Measurements from ENCODE around the gene AKAP7. TPM values are rescaled to one million over a fixed set of nuclear protein-coding genes. Genes with fewer than 3 reads are reported as not detected.

Gene AKAP7
- polyA plus RNA-seq, 3 donors, result 2.4 to 4.9 (median 3.4) TPM

DNA sequence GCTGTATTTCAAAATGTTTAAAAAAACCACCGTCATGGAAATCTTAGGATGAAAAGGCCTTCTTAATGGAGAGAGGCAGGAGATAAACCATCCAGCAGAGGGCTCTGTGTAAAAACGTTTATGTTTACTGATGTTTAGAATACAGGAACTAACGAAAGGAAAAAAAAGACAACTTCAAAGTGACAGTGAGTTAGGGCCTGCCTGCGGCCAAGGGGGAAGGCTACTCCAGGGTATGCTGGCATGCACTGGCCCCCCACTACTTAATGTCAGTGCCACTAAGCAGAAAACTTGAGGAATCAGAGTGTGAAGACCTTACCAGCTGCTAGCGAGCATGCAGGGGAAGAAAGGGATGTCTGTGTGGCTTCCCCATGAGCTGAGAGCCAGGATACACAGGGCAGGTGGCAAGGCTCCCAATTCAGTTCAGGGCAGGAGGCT, 47.7 kb downstream of the AKAP7 start:
- intact Hi-C loops (cut with micrococcal nuclease), result no loop called here
- peaks cover 4% of the 10 kb centered on the region for H3K4me1 Mint-ChIP-seq
- H4K20me1 ChIP-seq (ENCODE audit: insufficient read depth, low read length), result no peaks in the 10 kb centered on the region
- TF ChIP-seq, protein P1, sequence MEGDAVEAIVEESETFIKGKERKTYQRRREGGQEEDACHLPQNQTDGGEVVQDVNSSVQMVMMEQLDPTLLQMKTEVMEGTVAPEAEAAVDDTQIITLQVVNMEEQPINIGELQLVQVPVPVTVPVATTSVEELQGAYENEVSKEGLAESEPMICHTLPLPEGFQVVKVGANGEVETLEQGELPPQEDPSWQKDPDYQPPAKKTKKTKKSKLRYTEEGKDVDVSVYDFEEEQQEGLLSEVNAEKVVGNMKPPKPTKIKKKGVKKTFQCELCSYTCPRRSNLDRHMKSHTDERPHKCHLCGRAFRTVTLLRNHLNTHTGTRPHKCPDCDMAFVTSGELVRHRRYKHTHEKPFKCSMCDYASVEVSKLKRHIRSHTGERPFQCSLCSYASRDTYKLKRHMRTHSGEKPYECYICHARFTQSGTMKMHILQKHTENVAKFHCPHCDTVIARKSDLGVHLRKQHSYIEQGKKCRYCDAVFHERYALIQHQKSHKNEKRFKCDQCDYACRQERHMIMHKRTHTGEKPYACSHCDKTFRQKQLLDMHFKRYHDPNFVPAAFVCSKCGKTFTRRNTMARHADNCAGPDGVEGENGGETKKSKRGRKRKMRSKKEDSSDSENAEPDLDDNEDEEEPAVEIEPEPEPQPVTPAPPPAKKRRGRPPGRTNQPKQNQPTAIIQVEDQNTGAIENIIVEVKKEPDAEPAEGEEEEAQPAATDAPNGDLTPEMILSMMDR (IDR thresholded peaks at IDR 0.05), result peak; percentile 43
- no peak overlapping the region for H3K27ac ChIP-seq (ENCODE audit: low read depth in 1 of 2, low read length in 2 of 2)
- H3K27ac Mint-ChIP-seq, result peak overlapping the region in 3 of 7 donors; percentile 68 to 87 (median 68)
- no peaks in the 10 kb centered on the region for H3K4me1 ChIP-seq (ENCODE audit: control insufficient read depth in 1 of 2, insufficient read depth in 2 of 2, low read length in 2 of 2)
- H3K27me3 ChIP-seq (ENCODE audit: control insufficient read depth in 2 of 2, insufficient read depth in 2 of 2, low read length in 2 of 2), result no peaks in the 10 kb centered on the region
- H3K9me3 Mint-ChIP-seq, result no peaks in the 10 kb centered on the region
- 6% methylated on average over 4 of the region's 5 CpGs for WGBS (ENCODE audit: insufficient coverage)
- H2AFZ ChIP-seq (ENCODE audit: insufficient read depth, low read depth, low read length, poor library complexity, severe bottlenecking), result peak overlapping the region; percentile 21
- H3K79me2 ChIP-seq (ENCODE audit: insufficient read depth, low read length), result no peaks in the 10 kb centered on the region
- no peak overlapping the region for H3K4me3 ChIP-seq (replicated peaks in 1 of 3; ENCODE audit: low read depth in 2 of 3, low read length in 3 of 3)
- no peaks in the 10 kb centered on the region for H3K27me3 Mint-ChIP-seq (ENCODE audit: low read depth in 3 of 3)
- peaks cover 0 to 1% of the 10 kb centered on the region in 2 donors for H3K36me3 ChIP-seq (replicated peaks in 1 of 2; ENCODE audit: control insufficient read depth in 1 of 2, insufficient read depth in 2 of 2, low read length in 2 of 2)
- no peak overlapping the region for H3K9ac ChIP-seq (ENCODE audit: insufficient read depth, low read length, poor library complexity, severe bottlenecking)
- H3K9me3 ChIP-seq (replicated peaks in 1 of 2; ENCODE audit: control insufficient read depth in 1 of 2, insufficient read depth in 1 of 2, low read length in 2 of 2), result no peaks in the 10 kb centered on the region
- peak overlapping the region; percentile 20 to 70 for H3K4me3 Mint-ChIP-seq
- peaks cover 31 to 32% of the 10 kb centered on the region in 2 donors for H3K36me3 Mint-ChIP-seq
- DNase-seq, result peak; percentile 3 to 23 (median 11)
- no peak overlapping the region for H3K4me2 ChIP-seq (replicated peaks; ENCODE audit: extremely low read depth, low read length, poor library complexity, severe bottlenecking)

DNA sequence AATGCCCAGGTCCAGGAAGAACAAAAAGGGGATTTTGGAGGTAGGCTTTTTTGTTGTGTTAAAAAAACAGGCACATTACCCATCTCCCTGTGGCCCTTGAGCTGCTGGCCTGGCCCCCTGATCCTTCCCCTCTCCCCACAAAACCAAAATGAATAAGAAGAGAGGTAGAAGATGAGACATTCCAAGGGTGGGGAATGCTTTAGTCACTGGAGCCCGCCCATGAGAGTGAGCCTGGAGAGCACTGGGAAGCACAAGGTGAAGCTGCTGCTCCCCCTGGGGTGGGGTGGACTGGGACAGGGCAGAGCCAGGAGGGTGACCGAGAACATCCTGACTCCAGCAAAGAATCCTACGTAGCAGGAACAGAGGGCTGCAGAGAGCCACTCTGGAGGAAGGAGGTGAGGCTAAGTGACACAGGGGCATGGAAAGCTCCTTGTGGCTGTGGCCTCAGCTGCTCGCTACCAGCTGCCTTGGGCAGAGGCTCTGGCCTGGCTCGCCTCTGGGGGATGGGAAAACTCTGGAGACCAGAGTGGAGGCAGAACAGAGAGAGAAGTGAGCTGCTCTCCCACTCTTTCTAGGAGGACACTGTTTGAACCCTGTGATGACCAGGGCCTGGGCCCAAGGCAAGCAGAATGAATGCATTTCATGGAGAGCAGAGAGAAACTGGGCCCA, 48.3 kb downstream of the AKAP7 start:
- H3K79me2 ChIP-seq (ENCODE audit: insufficient read depth, low read length), result no peaks in the 10 kb centered on the region
- Mint-ChIP-seq H3K4me3 (no peak overlapping the region), H3K27me3 (ENCODE audit: low read depth in 3 of 3) (no peaks in the 10 kb centered on the region), H3K9me3 (no peaks in the 10 kb centered on the region), H3K4me1 (peaks cover 4% of the 10 kb centered on the region), H3K36me3 (peaks cover 28 to 29% of the 10 kb centered on the region in 2 donors), H3K27ac (peak overlapping the region in 4 of 7 donors; percentile 31 to 87 (median 68))
- 83% methylated on average over 4 of the region's 5 CpGs for WGBS (ENCODE audit: insufficient coverage)
- no peaks in the 10 kb centered on the region for H3K27me3 ChIP-seq (ENCODE audit: control insufficient read depth in 2 of 2, insufficient read depth in 2 of 2, low read length in 2 of 2)
- intact Hi-C loops (cut with micrococcal nuclease), result no loop called here
- no peak overlapping the region for H3K9ac ChIP-seq (ENCODE audit: insufficient read depth, low read length, poor library complexity, severe bottlenecking)
- DNase-seq, result no peak
- H4K20me1 ChIP-seq (ENCODE audit: insufficient read depth, low read length), result no peaks in the 10 kb centered on the region
- H2AFZ ChIP-seq (ENCODE audit: insufficient read depth, low read depth, low read length, poor library complexity, severe bottlenecking), result peak overlapping the region; percentile 21
- no peak overlapping the region for H3K4me3 ChIP-seq (replicated peaks in 1 of 3; ENCODE audit: low read depth in 2 of 3, low read length in 3 of 3)
- no peaks in the 10 kb centered on the region for H3K4me1 ChIP-seq (ENCODE audit: control insufficient read depth in 1 of 2, insufficient read depth in 2 of 2, low read length in 2 of 2)
- H3K9me3 ChIP-seq (replicated peaks in 1 of 2; ENCODE audit: control insufficient read depth in 1 of 2, insufficient read depth in 1 of 2, low read length in 2 of 2), result no peaks in the 10 kb centered on the region
- H3K4me2 ChIP-seq (replicated peaks; ENCODE audit: extremely low read depth, low read length, poor library complexity, severe bottlenecking), result no peak overlapping the region
- TF ChIP-seq, protein P1 (IDR thresholded peaks at IDR 0.05), result no peak
- no peak overlapping the region for H3K27ac ChIP-seq (ENCODE audit: low read depth in 1 of 2, low read length in 2 of 2)
- no peaks in the 10 kb centered on the region for H3K36me3 ChIP-seq (replicated peaks in 1 of 2; ENCODE audit: control insufficient read depth in 1 of 2, insufficient read depth in 2 of 2, low read length in 2 of 2)

All from CD14-positive monocyte (primary cell).